CD4-positive, alpha-beta T cell treated with Interleukin-12 subunit alpha and Interleukin-12 subunit beta, for 1 hour (primary cell): ENCODE data around the gene DNHD1.

Experiments used
- DNase-seq: peaks from one replicate; pipeline ENCODE4 v3.0.0-alpha.2; 2020

The DNHD1 gene

GRCh38 chr11:6596239-6596877 is 99.3 kb downstream of the DNHD1 start:
- DNase-seq, result no peak

DNA sequence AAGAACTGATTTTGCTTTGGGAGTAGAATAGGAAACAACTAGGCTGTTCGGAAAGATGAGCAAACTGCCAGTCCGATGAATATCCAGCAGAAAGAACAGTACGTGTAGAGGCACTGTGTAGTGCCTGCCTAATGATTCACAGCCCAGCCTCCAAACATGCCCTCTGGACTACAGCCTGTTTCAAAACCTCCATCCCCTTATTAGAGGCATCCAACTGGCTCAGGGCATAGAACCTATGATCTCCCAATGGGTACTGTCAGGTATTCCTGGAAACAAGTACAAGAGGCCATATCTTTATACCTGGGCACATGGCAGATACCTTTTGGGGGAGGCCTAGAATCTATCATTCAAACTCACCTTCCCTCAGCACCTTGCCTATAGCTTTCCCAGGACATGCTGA is 101.5 kb downstream of the DNHD1 start:
- no peak for DNase-seq

GRCh38 chr11:6599449-6599848 is 102.4 kb downstream of the DNHD1 start:
- no peak for DNase-seq

- DNase-seq, result no peak
Observed at GRCh38 chr11:6599881-6600390, 102.9 kb downstream of the DNHD1 start.

DNA sequence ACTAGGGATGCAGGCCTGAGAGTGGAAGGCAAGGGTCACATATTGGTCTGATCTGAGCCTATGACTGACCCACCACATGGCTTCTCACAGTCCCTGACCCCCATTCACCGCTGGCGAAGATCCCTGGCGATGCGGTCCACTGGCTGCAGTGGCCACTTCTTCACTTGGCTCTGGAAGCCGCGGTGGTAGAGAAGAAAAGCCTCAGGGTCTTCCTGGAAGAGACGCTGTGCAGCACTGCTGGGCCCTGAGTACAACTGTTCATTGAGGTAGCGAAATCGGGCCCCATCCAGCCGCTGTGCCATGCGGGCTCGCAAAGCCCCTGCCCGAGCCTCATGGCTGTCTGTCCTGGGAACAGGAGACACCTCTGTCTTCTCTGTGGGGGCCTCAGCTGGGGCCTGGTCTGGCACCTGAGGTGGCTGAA is 104.0 kb downstream of the DNHD1 start:
- DNase-seq, result no peak

DNA sequence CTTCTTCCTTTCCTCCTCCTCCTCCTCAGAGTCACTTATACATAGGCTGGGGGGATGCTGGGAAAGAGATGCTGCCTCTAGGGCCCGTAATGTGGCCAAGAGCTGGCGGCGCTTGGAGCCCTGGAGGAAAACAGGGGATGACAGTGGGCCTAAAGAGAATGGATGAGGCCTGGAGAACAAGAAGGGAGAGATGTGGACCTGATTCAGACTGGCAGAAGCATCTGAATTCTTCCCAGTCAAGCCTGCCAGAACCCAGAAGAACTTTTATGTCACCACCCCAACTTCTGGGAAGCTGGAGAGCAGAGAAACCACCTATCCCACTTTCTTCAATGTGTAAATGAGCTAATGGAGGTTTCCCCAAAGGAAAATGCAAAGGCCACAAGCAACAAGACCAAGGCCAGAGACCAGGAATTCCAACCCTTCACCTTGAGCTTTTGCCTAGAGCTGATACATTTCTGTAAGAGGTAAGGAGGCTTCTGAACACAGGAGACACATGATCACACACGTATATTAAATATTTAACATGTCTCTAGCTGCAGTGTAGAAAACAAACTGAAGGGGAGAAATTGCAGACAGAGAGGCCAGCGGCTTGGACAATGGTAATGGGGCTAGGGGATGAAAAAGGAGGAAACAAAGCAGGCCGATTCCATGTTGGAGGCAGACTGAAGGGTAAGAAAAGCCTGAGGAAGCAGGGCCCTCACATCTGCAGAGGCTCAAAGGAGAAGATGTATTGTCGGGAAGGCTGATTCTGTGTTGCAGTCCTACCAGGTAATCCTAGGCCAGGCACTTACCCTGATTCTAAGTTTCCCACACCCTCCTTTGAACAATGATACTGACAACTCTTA is 105.2 kb downstream of the DNHD1 start:
- DNase-seq, result no peak

DNA sequence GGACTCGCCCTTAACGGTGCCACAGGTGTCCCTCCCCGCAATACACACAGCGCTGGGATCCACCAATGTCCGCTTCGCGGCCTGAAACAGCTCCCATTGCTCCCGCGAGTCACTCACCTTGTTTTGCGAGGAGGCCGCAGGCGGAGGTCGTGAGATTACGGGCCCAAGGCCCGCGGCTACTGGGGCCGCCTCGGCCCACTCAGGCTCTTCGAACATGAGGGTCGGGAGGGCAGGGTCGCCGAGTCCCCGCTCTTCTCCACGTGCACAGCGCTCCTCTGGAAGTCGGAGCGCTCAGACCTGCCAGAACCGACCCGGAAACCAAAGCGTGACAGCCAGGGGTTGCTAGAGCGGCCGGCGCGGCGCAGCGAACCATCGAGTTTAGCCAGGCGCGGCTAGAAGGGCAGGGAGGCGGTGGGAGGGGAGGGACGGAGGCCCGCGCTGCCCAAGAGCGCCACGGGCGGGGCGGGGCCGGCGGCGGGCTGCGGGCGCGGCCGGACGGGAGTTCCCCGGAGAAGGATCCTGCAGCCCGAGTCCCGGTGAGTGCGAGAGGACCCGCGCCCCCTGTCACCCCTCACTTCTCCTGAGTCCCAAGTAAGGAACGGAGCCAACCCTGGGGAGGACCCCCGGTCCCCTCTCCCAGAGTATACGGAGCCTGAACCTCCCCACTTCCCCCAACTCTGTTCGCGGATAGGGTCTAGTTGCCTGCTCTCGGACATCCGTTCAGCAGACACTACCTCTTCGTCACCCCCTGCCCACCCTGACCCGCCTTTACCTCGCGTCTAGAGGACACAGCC is 106.4 kb downstream of the DNHD1 start, which contains the start of the genes ILK and RRP8:
ILK (plus strand) TSS at position 488 of the 794 bp plus-strand sequence. CDS start 498 bp downstream, outside the sequence.
RRP8 (minus strand) TSS at position 330 of the 794 bp plus-strand sequence; CDS start at position 216, 114 bp downstream.
- DNase-seq, result peak; percentile 93

GRCh38 chr11:6604081-6604626 is 107.1 kb downstream of the DNHD1 start:
- DNase-seq, result peak; percentile 71

DNA sequence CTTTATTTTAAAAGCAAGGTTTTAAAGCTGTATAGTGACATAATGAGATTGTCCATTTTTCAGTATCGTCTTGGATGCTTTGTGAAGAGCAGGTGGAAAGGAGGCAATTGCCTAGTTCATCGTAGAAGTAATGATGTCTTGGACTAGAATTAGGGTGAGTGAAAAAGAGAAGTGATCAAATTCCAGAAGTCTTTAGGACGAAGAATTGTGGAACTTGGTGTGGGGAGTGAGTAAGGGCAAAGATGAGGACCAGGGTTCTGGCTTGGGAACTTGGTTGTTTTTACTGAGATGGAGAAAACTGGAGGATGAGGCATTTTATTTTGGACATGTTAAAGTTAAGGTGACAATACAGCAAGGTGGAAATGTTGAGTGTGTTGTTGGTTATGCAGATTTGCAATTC is 107.7 kb downstream of the DNHD1 start:
- DNase-seq, result no peak

DNA sequence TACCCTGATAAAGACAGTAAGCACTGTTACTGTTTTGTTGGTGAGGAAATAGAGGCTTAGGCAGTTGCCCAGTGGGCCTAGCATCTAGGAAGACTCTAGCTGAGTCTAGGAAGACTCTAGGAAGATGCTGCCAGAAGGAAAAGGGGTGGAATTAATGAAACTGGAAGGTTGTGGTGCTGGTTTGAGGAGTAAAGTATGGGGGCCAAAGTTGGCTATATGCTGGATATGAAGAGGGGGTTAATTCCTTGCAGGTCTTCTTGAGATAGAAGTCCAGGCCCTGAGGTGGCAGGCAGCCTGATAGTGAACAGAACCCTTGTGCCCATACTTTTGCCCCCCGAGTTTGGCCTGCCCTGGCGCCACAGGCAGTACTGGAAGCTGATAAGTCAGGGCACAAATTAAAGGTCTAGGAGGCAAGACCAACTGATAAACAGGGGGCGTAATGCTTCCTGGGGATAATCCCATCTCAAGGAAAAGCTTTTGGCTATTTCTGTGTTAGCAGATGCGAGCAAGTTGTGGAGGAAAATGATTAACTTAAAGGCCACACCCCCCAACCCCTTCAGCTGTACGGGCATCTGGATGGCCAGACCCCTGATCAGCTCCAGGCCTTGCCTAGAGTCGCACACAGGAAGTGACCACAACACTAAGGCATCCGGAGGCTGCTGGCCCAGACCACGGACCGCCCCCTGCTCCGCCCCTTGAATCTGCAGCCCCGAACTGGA is 109.5 kb downstream of the DNHD1 start:
- peak; percentile 72 for DNase-seq

DNA sequence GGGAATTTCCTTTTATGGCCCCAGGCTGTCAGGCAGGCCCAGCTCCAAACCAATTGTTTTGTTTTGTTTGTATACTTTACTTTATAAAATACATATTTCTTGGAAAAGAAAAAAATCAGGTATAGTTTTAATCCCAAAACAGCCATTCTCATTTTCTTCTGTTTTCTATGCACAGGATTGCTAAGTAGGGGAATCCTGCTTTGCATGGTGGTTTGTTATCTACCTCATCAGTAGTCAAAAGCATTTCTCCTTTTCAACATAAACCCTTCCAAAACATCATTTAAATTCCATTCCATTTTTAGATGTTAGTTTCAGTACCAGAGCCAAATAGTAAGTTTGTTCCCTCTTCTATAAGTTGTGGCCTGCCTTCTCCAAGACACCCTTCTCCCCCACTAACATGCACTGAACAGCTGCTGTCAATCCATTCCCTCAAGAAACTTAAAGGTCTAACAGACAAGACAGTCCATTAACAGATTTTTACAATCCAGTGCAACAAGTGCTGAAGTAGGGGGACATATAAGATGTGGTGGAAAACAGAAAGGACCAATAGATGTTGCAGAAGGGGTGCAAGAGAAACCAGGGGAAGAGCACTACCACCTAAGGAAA is 110.2 kb downstream of the DNHD1 start:
- DNase-seq, result no peak

GRCh38 chr11:6608011-6608410 is 110.9 kb downstream of the DNHD1 start:
- no peak for DNase-seq

- no peak for DNase-seq
Observed at GRCh38 chr11:6608726-6609501, 111.8 kb downstream of the DNHD1 start.

- no peak for DNase-seq
Observed at GRCh38 chr11:6609502-6610015, 112.5 kb downstream of the DNHD1 start.

DNA sequence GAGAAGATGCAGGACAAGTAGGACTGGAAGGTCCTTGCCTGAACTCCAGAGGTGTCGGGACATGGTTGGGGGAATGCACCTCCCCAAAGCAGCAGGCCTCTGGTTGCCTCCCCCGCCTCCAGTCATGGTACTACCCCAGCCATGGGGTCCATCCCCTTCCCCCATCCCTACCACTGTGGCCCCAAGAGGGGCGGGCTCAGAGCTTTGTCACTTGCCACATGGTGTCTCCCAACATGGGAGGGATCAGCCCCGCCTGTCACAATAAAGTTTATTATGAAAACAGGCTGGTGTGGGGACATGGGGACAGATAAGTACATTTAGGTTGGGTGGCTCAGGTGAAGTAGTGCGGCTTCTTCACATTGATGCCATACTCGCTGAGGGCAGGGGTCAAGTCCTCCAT is 113.5 kb downstream of the DNHD1 start:
- DNase-seq, result no peak

- no peak for DNase-seq
Observed at GRCh38 chr11:6611092-6611962, 114.2 kb downstream of the DNHD1 start.

DNA sequence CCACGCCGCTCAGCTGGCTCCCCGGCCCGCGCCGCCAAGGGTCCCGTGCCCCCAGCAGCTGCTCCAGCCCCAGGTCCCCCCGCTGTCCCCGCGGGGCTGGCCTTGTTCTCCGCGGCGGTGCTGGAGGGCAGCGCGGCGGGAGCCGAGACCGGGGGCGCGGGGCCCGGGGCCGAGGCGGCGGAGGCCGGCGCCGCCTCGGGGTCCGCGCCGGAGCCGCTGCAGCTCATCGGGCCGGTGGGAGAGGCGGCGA is 114.8 kb downstream of the DNHD1 start:
- DNase-seq, result no peak

- DNase-seq, result peak; percentile 97
Observed at GRCh38 chr11:6612213-6613041, 115.3 kb downstream of the DNHD1 start, which contains the start of gene TAF10. TAF10 (minus strand) TSS chr11:6612216; CDS start chr11:6612189, 27 bp downstream.

DNA sequence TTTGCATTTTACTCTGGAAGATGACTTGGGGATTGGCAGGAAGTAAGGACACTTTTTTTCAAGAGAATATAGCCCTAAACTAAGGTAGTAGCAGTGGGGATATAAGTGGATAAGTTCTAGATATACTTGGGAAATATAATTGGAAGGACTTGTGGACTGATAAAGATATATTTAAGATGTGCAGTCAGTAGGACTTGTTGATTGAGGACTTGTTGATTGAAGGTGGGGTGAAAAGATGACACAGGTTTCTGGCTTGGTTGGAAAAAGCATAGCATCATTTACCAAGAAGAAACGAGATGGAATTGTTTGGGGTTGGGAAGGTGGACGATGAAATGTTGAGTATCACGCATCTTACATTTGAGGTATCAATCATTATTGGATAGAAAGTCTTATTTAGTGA is 116.4 kb downstream of the DNHD1 start:
- DNase-seq, result no peak
